Measurements from ENCODE around the gene NTMT2.

The NTMT2 gene

GRCh38 chr1:170215072-170215885 lies 69.5 kb downstream of the NTMT2 start:
- no peak for TF ChIP-seq TAF1 (IDR thresholded peaks at IDR 0.05; ENCODE audit: low read depth, low read length)
- no peak for TF ChIP-seq POLR2A (IDR thresholded peaks at IDR 0.05; ENCODE audit: low read depth, low read length)
- no peak for TF ChIP-seq POU2F2 (IDR thresholded peaks at IDR 0.05; ENCODE audit: low read depth, low read length)
- TF ChIP-seq POLR2AphosphoS5 (IDR thresholded peaks at IDR 0.05; ENCODE audit: low read depth, low read length) = no peak
- TF ChIP-seq SPI1 (IDR thresholded peaks at IDR 0.05; ENCODE audit: low read depth, low read length) = no peak
- no peak for TF ChIP-seq PAX5 (IDR thresholded peaks at IDR 0.05; ENCODE audit: insufficient read depth, low read length, severe bottlenecking)
- DNase-seq (ENCODE audit: insufficient read length, low spot score) (no peak), FAIRE-seq (no peak)

- TF ChIP-seq POU2F2 (IDR thresholded peaks at IDR 0.05; ENCODE audit: low read depth, low read length) = no peak
- no peak for TF ChIP-seq PAX5 (IDR thresholded peaks at IDR 0.05; ENCODE audit: insufficient read depth, low read length, severe bottlenecking)
- TF ChIP-seq POLR2AphosphoS5 (IDR thresholded peaks at IDR 0.05; ENCODE audit: low read depth, low read length) = no peak
- no peak for TF ChIP-seq SPI1 (IDR thresholded peaks at IDR 0.05; ENCODE audit: low read depth, low read length)
- no peak for TF ChIP-seq TAF1 (IDR thresholded peaks at IDR 0.05; ENCODE audit: low read depth, low read length)
- TF ChIP-seq POLR2A (IDR thresholded peaks at IDR 0.05; ENCODE audit: low read depth, low read length) = no peak
- no peak for DNase-seq (ENCODE audit: insufficient read length, low spot score)
- FAIRE-seq = no peak
Measured at GRCh38 chr1:170217517-170218256, 71.9 kb downstream of the NTMT2 start.

GRCh38 chr1:170218257-170218650 lies 72.5 kb downstream of the NTMT2 start:
- DNase-seq (ENCODE audit: insufficient read length, low spot score) (no peak), FAIRE-seq (no peak)
- no peak for TF ChIP-seq PAX5 (IDR thresholded peaks at IDR 0.05; ENCODE audit: insufficient read depth, low read length, severe bottlenecking)
